Measurements from ENCODE around the gene POU5F1. TPM values are rescaled to one million over a fixed set of nuclear protein-coding genes. Genes with fewer than 3 reads are reported as not detected.
"Not testable (repeated sequence)": the region's sequence is repeated elsewhere in the genome, so short reads cannot be mapped to it uniquely, and the experiment has no call there.

POU5F1 gene
- total and polyA plus RNA-seq, 2 of the 4 experiments (the other 2 are of a cell fraction): not detected

DNA sequence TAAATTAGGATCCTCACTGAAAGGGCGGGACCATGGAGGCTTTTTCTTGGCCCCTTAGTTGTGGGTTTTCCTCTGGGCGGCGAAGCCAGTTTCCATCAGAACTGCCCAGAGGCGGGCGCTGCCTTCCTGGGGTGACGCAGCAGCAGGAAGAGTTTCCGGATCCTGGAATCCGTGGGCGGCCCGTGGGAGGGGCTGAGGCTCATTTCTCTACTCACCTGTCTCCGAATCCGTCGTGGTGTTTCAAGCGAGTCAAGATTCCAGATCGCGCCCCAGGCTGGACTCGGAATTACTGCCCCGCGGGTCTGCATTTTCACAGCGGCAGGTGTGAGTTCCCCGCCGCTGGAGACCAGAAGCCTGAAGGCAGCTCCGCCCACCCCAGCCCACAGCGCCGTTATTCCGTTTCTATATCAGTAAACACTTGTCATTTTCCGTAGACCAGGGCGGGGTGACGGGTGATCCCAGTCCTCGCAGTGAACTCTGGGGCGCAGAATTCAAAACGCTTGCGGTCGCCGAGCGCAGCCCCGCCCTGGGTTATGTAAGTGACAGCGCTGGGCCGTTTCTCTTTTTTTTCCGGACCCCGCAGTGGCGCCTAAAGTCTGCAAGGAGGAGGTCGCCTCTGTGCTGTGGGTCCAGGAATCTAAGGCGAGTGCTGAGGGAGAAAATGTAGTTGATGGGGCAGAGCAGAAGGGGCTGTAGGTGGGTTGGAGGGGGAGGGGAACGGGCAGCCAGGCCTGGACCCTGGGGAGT is 27.2 kb upstream of the POU5F1 start:
- dilution Hi-C loops (cut with HindIII; ENCODE audit: low sequenced_read_pairs, unreplicated experiment): no loop called here
- DNase-seq: peak; percentile 72

DNA sequence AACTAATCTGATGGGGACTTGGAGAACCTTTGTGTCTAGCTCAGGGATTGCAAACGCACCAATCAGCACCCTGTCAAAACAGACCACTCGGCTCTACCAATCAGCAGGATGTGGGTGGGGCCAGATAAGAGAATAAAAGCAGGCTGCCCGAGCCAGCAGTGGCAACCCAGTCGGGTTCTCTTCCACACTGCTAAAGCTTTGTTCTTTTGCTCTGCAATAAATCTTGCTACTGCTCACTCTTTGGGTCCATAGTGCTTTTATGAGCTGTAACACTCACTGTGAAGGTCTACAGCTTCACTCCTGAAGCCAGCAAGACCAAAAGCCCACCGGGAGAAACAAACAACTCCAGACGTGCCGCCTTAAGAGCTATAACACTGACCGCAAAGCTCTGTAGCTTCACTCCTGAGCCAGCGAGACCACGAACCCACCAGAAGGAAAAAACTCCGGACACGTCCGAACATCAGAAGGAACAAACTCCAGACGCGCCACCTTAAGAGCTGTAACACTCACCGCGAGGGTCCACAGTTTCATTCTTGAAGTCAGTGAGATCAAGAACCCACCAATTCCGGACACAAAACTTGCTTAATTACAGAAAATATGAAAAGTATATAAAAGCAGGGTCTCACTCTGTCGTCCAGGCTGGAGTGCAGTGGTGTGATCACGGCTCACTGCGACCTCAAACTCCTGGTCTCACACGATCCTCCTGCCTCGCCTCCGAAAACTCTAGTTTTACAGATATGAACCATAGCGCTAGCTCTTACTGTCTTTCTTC is 26.0 kb upstream of the POU5F1 start:
- H4K20me1 ChIP-seq (ENCODE audit: insufficient read depth, low read length); ATAC-seq (ENCODE audit: low read depth); H2BK5ac ChIP-seq (ENCODE audit: low read depth, low read length, poor library complexity, severe bottlenecking); H3K14ac ChIP-seq (replicated peaks; ENCODE audit: low read depth, low read length); H3K4me3 ChIP-seq (ENCODE audit: insufficient read depth, low read depth, low read length); H3K23ac ChIP-seq (ENCODE audit: low read depth, low read length); H3K56ac ChIP-seq (ENCODE audit: extremely low read depth, insufficient read depth, low read length); H3K18ac ChIP-seq (ENCODE audit: low read depth, low read length); H3K27ac ChIP-seq (ENCODE audit: insufficient read depth, low read length); dilution Hi-C loops (cut with HindIII; ENCODE audit: low sequenced_read_pairs, unreplicated experiment); H4K5ac ChIP-seq (ENCODE audit: low read depth, low read length); H2BK20ac ChIP-seq (ENCODE audit: low read depth, low read length); H2BK120ac ChIP-seq (ENCODE audit: low read depth, low read length); POLR2A ChIA-PET (ENCODE audit: unreplicated experiment); BruUV-seq (replicated peaks); DNase-seq; H3K4me1 ChIP-seq (ENCODE audit: control insufficient read depth, insufficient read depth, low read length); H4K91ac ChIP-seq (ENCODE audit: insufficient read depth, low read depth, low read length); H3K27me3 ChIP-seq (ENCODE audit: control insufficient read depth, insufficient read depth, low read length); H3K36me3 ChIP-seq (ENCODE audit: control insufficient read depth, insufficient read depth, low read length); H3K9me3 ChIP-seq (ENCODE audit: control insufficient read depth, insufficient read depth, low read length); H3K9ac ChIP-seq (ENCODE audit: low read depth, low read length); H2BK15ac ChIP-seq (ENCODE audit: low read depth, low read length); H3K9me1 ChIP-seq (ENCODE audit: insufficient read depth, low read length): not testable (repeated sequence)
- H4K8ac ChIP-seq (ENCODE audit: low read depth in 2 of 2, low read length in 2 of 2): peak overlapping the region in 1 of 2 experiments; percentile 86; a peak in 1 of 4 replicates
- peaks cover 5 to 25% of the 10 kb centered on the region in 2 experiments; a peak in 2 of 4 replicates for H3K79me1 ChIP-seq (ENCODE audit: low read depth in 1 of 2, low read length in 2 of 2)
- CTCF ChIA-PET: interaction anchor here (0.7 to 1.9 kb wide), 4 partner anchors 38 to 180 kb away, joined by 3 to 6 read pairs (median 4); partner anchors contain the start of gene TCF19
- H2AK5ac ChIP-seq (ENCODE audit: low read depth, low read length): peak overlapping the region; percentile 20; the same call in 1 of the 2 replicates
- H2AK9ac ChIP-seq (replicated peaks; ENCODE audit: low read depth, low read length, poor library complexity): peak overlapping the region; percentile 60
- in situ Hi-C loops (cut with MboI; ENCODE audit: low sequenced_read_pairs): loop anchor here (5.0 kb wide), 1 partner anchor 171 kb away; no protein-coding TSS in a partner anchor
- peak overlapping the region; percentile 93 for H2AFZ ChIP-seq (replicated peaks; ENCODE audit: low read length, poor library complexity)
- intact Hi-C loops (cut with micrococcal nuclease): loop anchor here (1.0 to 10.0 kb wide), 4 partner anchors 76 to 282 kb away; partner anchors contain the start of genes HLA-C and VARS2
- 65% methylated on average over 6 of the region's 25 CpGs; no CpG with 5 or more reads in 1 of the 2 experiments for WGBS, 2 experiments (ENCODE audit: extremely low coverage in 2 of 2, insufficient read length in 1 of 2)
- peak overlapping the region; percentile 75; the same call in 1 of the 2 replicates for H3K4ac ChIP-seq (ENCODE audit: low read depth, low read length)
- H3K4me2 ChIP-seq (ENCODE audit: low read depth, low read length): peak overlapping the region; percentile 2; the same call in 1 of the 2 replicates

More for the DNA sequence above, 27.2 kb upstream of the POU5F1 start:
- peak overlapping the region; percentile 83 for H2BK120ac ChIP-seq (ENCODE audit: low read depth, low read length)
- peak overlapping the region; percentile 96 for H3K4me2 ChIP-seq (ENCODE audit: low read depth, low read length)
- H2BK20ac ChIP-seq (ENCODE audit: low read depth, low read length): no peak overlapping the region
- in situ Hi-C loops (cut with MboI; ENCODE audit: low sequenced_read_pairs): loop anchor here (5.0 kb wide), 1 partner anchor 170 kb away; no protein-coding TSS in a partner anchor
- 0% methylated on average over 18 of the region's 45 CpGs; no CpG with 5 or more reads in 1 of the 2 experiments for WGBS, 2 experiments (ENCODE audit: extremely low coverage in 2 of 2, insufficient read length in 1 of 2)
- peak overlapping the region; percentile 36 for H3K18ac ChIP-seq (ENCODE audit: low read depth, low read length)
- peak overlapping the region; percentile 22 for H4K5ac ChIP-seq (ENCODE audit: low read depth, low read length)
- 0 out of 2 replicates have a peak, but pooled peaks cover 5% of the 10 kb centered on the region for H3K9me1 ChIP-seq (ENCODE audit: insufficient read depth, low read length)
- 0 out of 2 replicates have a peak, but pooled peaks cover 1% of the 10 kb centered on the region for H3K36me3 ChIP-seq (ENCODE audit: control insufficient read depth, insufficient read depth, low read length)
- H4K20me1 ChIP-seq (ENCODE audit: insufficient read depth, low read length): no peaks in the 10 kb centered on the region
- H3K9ac ChIP-seq (ENCODE audit: low read depth, low read length): peak overlapping the region; percentile 75
- peaks cover under 1% of the 10 kb centered on the region; the same call in 1 of the 2 replicates for H3K4me1 ChIP-seq (ENCODE audit: control insufficient read depth, insufficient read depth, low read length)
- peak overlapping the region; percentile 87 for H2AK5ac ChIP-seq (ENCODE audit: low read depth, low read length)
- peak overlapping the region; percentile 91 for H3K4me3 ChIP-seq (ENCODE audit: insufficient read depth, low read depth, low read length)
- peak; percentile 90 for ATAC-seq (ENCODE audit: low read depth)
- H2BK5ac ChIP-seq (ENCODE audit: low read depth, low read length, poor library complexity, severe bottlenecking): peak overlapping the region; percentile 76
- intact Hi-C loops (cut with micrococcal nuclease): loop anchor here (1.0 to 10.0 kb wide), 4 partner anchors 75 to 283 kb away; partner anchors contain the start of genes HLA-C and VARS2
- peaks cover 2% of the 10 kb centered on the region; the same call in 1 of the 2 replicates for H3K9me3 ChIP-seq (ENCODE audit: control insufficient read depth, insufficient read depth, low read length)
- no TSS peak for BruUV-seq (replicated peaks)
- peaks cover 13 to 33% of the 10 kb centered on the region in 2 experiments; a peak in 3 of 4 replicates for H3K79me1 ChIP-seq (ENCODE audit: low read depth in 1 of 2, low read length in 2 of 2)
- H3K14ac ChIP-seq (replicated peaks; ENCODE audit: low read depth, low read length): peak overlapping the region; percentile 85
- H3K23ac ChIP-seq (ENCODE audit: low read depth, low read length): peak overlapping the region; percentile 87
- peak overlapping the region; percentile 90 for H4K91ac ChIP-seq (ENCODE audit: insufficient read depth, low read depth, low read length)
- ChIA-PET CTCF (interaction anchor here (1.3 to 1.9 kb wide), 3 partner anchors 39 to 172 kb away, joined by 3 to 6 read pairs (median 5); partner anchors contain the start of gene TCF19), POLR2A (ENCODE audit: unreplicated experiment) (interaction anchor here (0.7 kb wide), 1 partner anchor 157 kb away, joined by 4 read pairs; no protein-coding TSS in a partner anchor)
- H3K27me3 ChIP-seq (ENCODE audit: control insufficient read depth, insufficient read depth, low read length): no peaks in the 10 kb centered on the region
- peak overlapping the region; percentile 87 for H3K27ac ChIP-seq (ENCODE audit: insufficient read depth, low read length)
- TF ChIP-seq POLR2A (IDR thresholded peaks at IDR 0.05; ENCODE audit: low read depth, low read length): peak; percentile 59; the same call in 1 of the 2 replicates
- no peak for TF ChIP-seq RAD21 (IDR thresholded peaks at IDR 0.05; ENCODE audit: low read length)
- peak; percentile 15; the same call in 1 of the 2 replicates for TF ChIP-seq MAZ (IDR thresholded peaks at IDR 0.05; ENCODE audit: borderline replicate concordance, low read depth, low read length)
- H4K8ac ChIP-seq (ENCODE audit: low read depth in 2 of 2, low read length in 2 of 2): peak overlapping the region; percentile 76 to 91
- peak overlapping the region; percentile 94 for H3K56ac ChIP-seq (ENCODE audit: extremely low read depth, insufficient read depth, low read length)
- H2AK9ac ChIP-seq (replicated peaks; ENCODE audit: low read depth, low read length, poor library complexity): peak overlapping the region; percentile 96
- H3K4ac ChIP-seq (ENCODE audit: low read depth, low read length): peak overlapping the region; percentile 94
- H2BK15ac ChIP-seq (ENCODE audit: low read depth, low read length): peak overlapping the region; percentile 78; the same call in 2 of the 3 replicates
- H2AFZ ChIP-seq (replicated peaks; ENCODE audit: low read length, poor library complexity): peak overlapping the region; percentile 92
